Fibroblast of peridontal ligament (primary cell): Measurements from ENCODE around the gene NINJ2.
"Not testable (repeated sequence)": the region's sequence is repeated elsewhere in the genome, so short reads cannot be mapped to it uniquely, and the experiment has no call there.

Experiments used
- DNase-seq: peaks from one replicate; pipeline ENCODE4 v3.0.0-alpha.2; 2010; ENCODE audit errors: extremely low read depth

The NINJ2 gene

GRCh38 chr12:663293-663871 is at the start of gene NINJ2:
Gene NINJ2 (minus strand): TSS chr12:663445. CDS start chr12:663360, 85 bp downstream.
- DNase-seq = no peak

GRCh38 chr12:712172-712863 is 49.1 kb upstream of the NINJ2 start:
- DNase-seq = peak; percentile 10

GRCh38 chr12:709455-710020 is 46.3 kb upstream of the NINJ2 start:
- no peak for DNase-seq

GRCh38 chr12:708084-708483 is 44.8 kb upstream of the NINJ2 start:
- not testable (repeated sequence) for DNase-seq

GRCh38 chr12:704516-705242 is 41.4 kb upstream of the NINJ2 start:
- no peak for DNase-seq

GRCh38 chr12:701896-702539 is 38.8 kb upstream of the NINJ2 start:
- DNase-seq = no peak

- no peak for DNase-seq
These were observed 36.8 kb upstream of the NINJ2 start for GRCh38 chr12:700016-700415.

GRCh38 chr12:698222-698621 is 35.0 kb upstream of the NINJ2 start:
- not testable (repeated sequence) for DNase-seq

- no peak for DNase-seq
These were observed 34.2 kb upstream of the NINJ2 start for GRCh38 chr12:697481-697880.

- no peak for DNase-seq
These were observed 31.7 kb upstream of the NINJ2 start for GRCh38 chr12:694734-695503.

- no peak for DNase-seq
These were observed 30.8 kb upstream of the NINJ2 start for GRCh38 chr12:693934-694533.

- DNase-seq = no peak
These were observed 29.0 kb upstream of the NINJ2 start for GRCh38 chr12:692274-692673.

- DNase-seq = no peak
These were observed 27.2 kb upstream of the NINJ2 start for GRCh38 chr12:690466-690865.

- DNase-seq = no peak
These were observed 22.1 kb upstream of the NINJ2 start for GRCh38 chr12:685388-685787.

- DNase-seq = no peak
These were observed 21.2 kb upstream of the NINJ2 start for GRCh38 chr12:684416-684815.

- no peak for DNase-seq
These were observed 18.5 kb upstream of the NINJ2 start for GRCh38 chr12:681568-682256.

GRCh38 chr12:678747-679712 is 15.8 kb upstream of the NINJ2 start:
- DNase-seq = no peak

GRCh38 chr12:675562-675961 is 12.3 kb upstream of the NINJ2 start:
- no peak for DNase-seq

- DNase-seq = no peak
These were observed 11.1 kb upstream of the NINJ2 start for GRCh38 chr12:674272-674781.
